Panc1 (cell line): ENCODE measurements around the gene CTNNBIP1.

Experiments used
- CTCF ChIP-seq: fragments of 450-650 bp; IDR thresholded peaks from 2 replicates; pipeline ENCODE4 v1.5.1; 2017; ENCODE audit warnings: mild to moderate bottlenecking
- POLR2AphosphoS5 ChIP-seq: IDR thresholded peaks from 2 replicates; pipeline ENCODE4 v1.6.1; 2012; ENCODE audit warnings: mild to moderate bottlenecking, low read depth, low read length, moderate library complexity
- REST ChIP-seq, 2 experiments: IDR thresholded peaks; 2 replicates each; pipeline ENCODE4 v1.6.1; 2011 to 2012; ENCODE audit warnings: low read depth in 2 of 2, control low read depth in 1 of 2, low read length in 1 of 2, mild to moderate bottlenecking in 1 of 2, moderate library complexity in 1 of 2; ENCODE audit not compliant: insufficient read depth in 1 of 2

- no peak for TF ChIP-seq CTCF
- no peak for TF ChIP-seq REST (IDR thresholded peaks at IDR 0.05; ENCODE audit: insufficient read depth in 1 of 2, low read depth in 2 of 2, low read length in 1 of 2)
- no peak for TF ChIP-seq POLR2AphosphoS5
These were observed 93.9 kb downstream of the CTNNBIP1 start for GRCh38 chr1:9816199-9816598.
